GM12891 (cell line): ENCODE measurements around the gene TOR3A.

Experiments
- POLR2A ChIP-seq: IDR thresholded peaks from 2 replicates; pipeline ENCODE4 v1.6.1; 2011; ENCODE audit warnings: low read depth, low read length, control low read depth
- POLR2AphosphoS5 ChIP-seq: IDR thresholded peaks from 2 replicates; pipeline ENCODE4 v1.6.1; 2011; ENCODE audit warnings: low read depth, low read length, control low read depth
- TAF1 ChIP-seq: IDR thresholded peaks from 2 replicates; pipeline ENCODE4 v1.6.1; 2011; ENCODE audit warnings: low read depth, low read length, control low read depth

DNA sequence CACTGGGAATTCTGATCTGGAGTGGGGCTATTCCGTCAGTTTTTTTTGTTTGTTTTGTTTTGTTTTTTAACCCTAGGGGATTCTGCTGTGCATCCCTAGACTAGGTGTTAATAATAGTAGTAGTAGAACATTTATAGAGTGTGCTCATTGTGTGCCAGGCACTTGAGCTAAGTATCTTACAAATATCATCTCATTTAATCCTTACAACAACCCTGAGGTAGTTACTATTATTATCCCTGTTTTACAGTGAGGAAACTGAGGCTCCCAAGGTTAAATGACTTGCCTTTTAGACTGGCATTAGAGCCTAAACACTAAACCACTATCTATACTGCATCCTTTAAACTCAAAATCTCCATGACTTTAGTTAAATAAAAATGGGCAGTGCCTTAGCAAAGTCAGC, 22.1 kb downstream of the TOR3A start:
- no peak for TF ChIP-seq POLR2A
- TF ChIP-seq POLR2AphosphoS5: no peak
- TF ChIP-seq TAF1: no peak
